NCI-H2196 treated with DMSO at 0.1 percent for 48 hours (cell line): ENCODE data around the gene MREG.
A peak's percentile ranks its signal among the peaks of the same experiment; 100 is the strongest.
"Not testable (repeated sequence)": the region's sequence is repeated elsewhere in the genome, so short reads cannot be mapped to it uniquely, and the experiment has no call there.

Experiments used
- DNase-seq: peaks from one replicate; lab custom pipeline; 2025; ENCODE audit not compliant: unreplicated experiment; lab: John Stamatoyannopoulos, UW

The MREG gene

GRCh38 chr2:216021768-216022565 lies 8.6 kb upstream of the MREG start:
- no peak for DNase-seq

- no peak for DNase-seq
Observed at GRCh38 chr2:216018709-216019108, 5.4 kb upstream of the MREG start.

GRCh38 chr2:216017365-216017764 lies 4.0 kb upstream of the MREG start:
- DNase-seq: no peak

GRCh38 chr2:216016581-216016980 lies 3.2 kb upstream of the MREG start:
- DNase-seq: no peak

GRCh38 chr2:216015722-216016464 lies 2.5 kb upstream of the MREG start:
- peak; percentile 16 for DNase-seq

- DNase-seq: no peak
Observed at GRCh38 chr2:216014986-216015385, 1.6 kb upstream of the MREG start.

- no peak for DNase-seq
Observed at GRCh38 chr2:216014006-216014405, 655 bp upstream of the MREG start.

- no peak for DNase-seq
Observed at GRCh38 chr2:216012830-216013079, 596 bp downstream of the MREG start.

GRCh38 chr2:216012133-216012829 lies 1.1 kb downstream of the MREG start:
- no peak for DNase-seq

GRCh38 chr2:216009215-216009614 lies 4.1 kb downstream of the MREG start:
- not testable (repeated sequence) for DNase-seq

- no peak for DNase-seq
Observed at GRCh38 chr2:216008387-216008786, 5.0 kb downstream of the MREG start.

GRCh38 chr2:216006164-216006663 lies 7.1 kb downstream of the MREG start:
- DNase-seq: no peak

- DNase-seq: no peak
Observed at GRCh38 chr2:216004697-216005283, 8.6 kb downstream of the MREG start.

- no peak for DNase-seq
Observed at GRCh38 chr2:216003876-216004696, 9.3 kb downstream of the MREG start.

GRCh38 chr2:216002693-216003092 lies 10.7 kb downstream of the MREG start:
- DNase-seq: no peak

GRCh38 chr2:216002101-216002678 lies 11.2 kb downstream of the MREG start:
- DNase-seq: no peak

- DNase-seq: no peak
Observed at GRCh38 chr2:216001216-216002100, 11.9 kb downstream of the MREG start.

GRCh38 chr2:215998636-215999035 lies 14.7 kb downstream of the MREG start:
- DNase-seq: no peak

GRCh38 chr2:215997219-215997618 lies 16.1 kb downstream of the MREG start:
- no peak for DNase-seq
